ENCODE results near the gene C16orf92. TPM values are rescaled to one million over a fixed set of nuclear protein-coding genes. Genes with fewer than 3 reads are reported as not detected.
A peak's percentile ranks its signal among the peaks of the same experiment; 100 is the strongest.

Gene C16orf92
- total RNA-seq, 1 donor from 2014 or later: not detected

GRCh38 chr16:30070490-30070889, 47.5 kb downstream of the C16orf92 start:
- H3K27ac ChIP-seq (replicated peaks): peak overlapping the region; percentile 100
- no peaks in the 10 kb centered on the region for H3K9me3 ChIP-seq (replicated peaks)
- peaks cover 73% of the 10 kb centered on the region for H3K4me1 ChIP-seq
- TF ChIP-seq CTCF (IDR thresholded peaks at IDR 0.05; ENCODE audit: borderline replicate concordance): no peak
- intact Hi-C loops (cut with micrococcal nuclease): no loop called here
- peaks cover 76% of the 10 kb centered on the region for H3K36me3 ChIP-seq
- no peak for DNase-seq
- peak overlapping the region; percentile 93 for H3K4me3 ChIP-seq
- H3K27me3 ChIP-seq (ENCODE audit: low read depth): no peaks in the 10 kb centered on the region

Other genes with a start within 250 kb of the C16orf92 start
- gene ZG16, start 244.9 kb upstream of the C16orf92 start, total RNA-seq: not detected
- 46.9 TPM for gene KIF22, start 232.4 kb upstream of the C16orf92 start, total RNA-seq
- gene MAZ, start 216.7 kb upstream of the C16orf92 start, total RNA-seq: 77.6 TPM
- 2.1 TPM for gene PRRT2, start 211.0 kb upstream of the C16orf92 start, total RNA-seq
- 12.9 TPM for gene PAGR1, start 207.0 kb upstream of the C16orf92 start, total RNA-seq
- 38.6 TPM for gene MVP, start 202.7 kb upstream of the C16orf92 start, total RNA-seq
- gene CDIPT, start 160.0 kb upstream of the C16orf92 start, total RNA-seq: 68.6 TPM
- gene SEZ6L2, start 123.6 kb upstream of the C16orf92 start, total RNA-seq: 0.38 TPM
- gene ASPHD1, start 122.7 kb upstream of the C16orf92 start, total RNA-seq: not detected
- 9.2 TPM for gene KCTD13, start 97.0 kb upstream of the C16orf92 start, total RNA-seq
- gene TMEM219, start 61.1 kb upstream of the C16orf92 start, total RNA-seq: 63.2 TPM
- gene TAOK2, start 49.3 kb upstream of the C16orf92 start, total RNA-seq: 34.3 TPM
- 18.8 TPM for gene HIRIP3, start 27.6 kb upstream of the C16orf92 start, total RNA-seq
- 29.0 TPM for gene INO80E, start 27.0 kb upstream of the C16orf92 start, total RNA-seq
- 0.66 TPM for gene DOC2A, start 12.2 kb upstream of the C16orf92 start, total RNA-seq
- not detected for gene TLCD3B, start 8.1 kb downstream of the C16orf92 start, total RNA-seq
- 3,337 TPM for gene ALDOA, start 42.6 kb downstream of the C16orf92 start, total RNA-seq
- gene PPP4C, start 52.8 kb downstream of the C16orf92 start, total RNA-seq: 32.2 TPM
- gene TBX6, start 68.7 kb downstream of the C16orf92 start, total RNA-seq: 1.0 TPM
- 54.4 TPM for gene YPEL3, start 73.0 kb downstream of the C16orf92 start, total RNA-seq
- gene GDPD3, start 90.3 kb downstream of the C16orf92 start, total RNA-seq: 2.3 TPM
- 47.6 TPM for gene MAPK3, start 100.0 kb downstream of the C16orf92 start, total RNA-seq
- 7.7 TPM for gene CORO1A, start 160.4 kb downstream of the C16orf92 start, total RNA-seq
- 54.6 TPM for gene BOLA2B, start 170.5 kb downstream of the C16orf92 start, total RNA-seq
- gene SLX1A, start 170.7 kb downstream of the C16orf92 start, total RNA-seq: 7.5 TPM
- 9.9 TPM for gene SULT1A3, start 176.1 kb downstream of the C16orf92 start, total RNA-seq
- 2.0 TPM for gene NPIPB13, start 225.3 kb downstream of the C16orf92 start, total RNA-seq

All from left ventricle myocardium inferior (tissue), 1 donor.